ENCODE measurements around the gene PIGC. TPM values are rescaled to one million over a fixed set of nuclear protein-coding genes. Genes with fewer than 3 reads are reported as not detected.

The PIGC gene
- total RNA-seq, 2 experiments from 2014 or later: 16.6 to 17.4 TPM

DNA sequence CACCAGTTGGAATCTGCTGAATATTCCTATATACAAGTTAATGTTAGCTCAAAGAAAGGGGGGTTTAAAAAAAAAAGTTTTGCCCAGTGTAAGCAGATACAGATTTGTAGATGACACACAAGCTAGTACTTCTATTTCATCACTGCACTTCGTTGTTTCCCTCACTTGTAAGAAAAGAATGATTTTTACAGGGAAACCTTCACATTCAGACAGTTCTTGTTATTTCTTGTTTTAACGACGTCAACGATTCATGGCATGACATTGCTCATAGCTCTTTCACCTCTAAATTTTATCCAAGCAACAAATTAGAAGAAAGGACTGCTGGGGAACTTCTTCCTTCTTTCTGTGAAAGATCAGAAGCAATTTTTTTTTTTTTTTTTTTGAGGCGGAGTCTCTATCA is 49.1 kb downstream of the PIGC start:
- Mint-ChIP-seq H3K27me3 (no peaks in the 10 kb centered on the region), H3K36me3 (no peaks in the 10 kb centered on the region), H3K4me1 (ENCODE audit: low read depth) (peaks cover 74% of the 10 kb centered on the region), H3K4me3 (no peak overlapping the region), H3K27ac (peak overlapping the region; percentile 66), H3K9me3 (no peaks in the 10 kb centered on the region)
- POLR2A ChIA-PET: interaction anchor here (0.7 to 2.3 kb wide), 5 partner anchors 14 to 57 kb away, joined by 3 to 21 read pairs (median 4); no protein-coding TSS in a partner anchor
- CTCF ChIA-PET: interaction anchor here (0.6 to 1.3 kb wide), 6 partner anchors 35 to 350 kb away, joined by 3 to 5 read pairs (median 4); no protein-coding TSS in a partner anchor
- intact Hi-C loops (cut with micrococcal nuclease): loop anchor here (1.0 to 5.0 kb wide), 7 partner anchors 14 to 614 kb away; partner anchors contain the start of gene METTL13
- no peak for DNase-seq

DNA sequence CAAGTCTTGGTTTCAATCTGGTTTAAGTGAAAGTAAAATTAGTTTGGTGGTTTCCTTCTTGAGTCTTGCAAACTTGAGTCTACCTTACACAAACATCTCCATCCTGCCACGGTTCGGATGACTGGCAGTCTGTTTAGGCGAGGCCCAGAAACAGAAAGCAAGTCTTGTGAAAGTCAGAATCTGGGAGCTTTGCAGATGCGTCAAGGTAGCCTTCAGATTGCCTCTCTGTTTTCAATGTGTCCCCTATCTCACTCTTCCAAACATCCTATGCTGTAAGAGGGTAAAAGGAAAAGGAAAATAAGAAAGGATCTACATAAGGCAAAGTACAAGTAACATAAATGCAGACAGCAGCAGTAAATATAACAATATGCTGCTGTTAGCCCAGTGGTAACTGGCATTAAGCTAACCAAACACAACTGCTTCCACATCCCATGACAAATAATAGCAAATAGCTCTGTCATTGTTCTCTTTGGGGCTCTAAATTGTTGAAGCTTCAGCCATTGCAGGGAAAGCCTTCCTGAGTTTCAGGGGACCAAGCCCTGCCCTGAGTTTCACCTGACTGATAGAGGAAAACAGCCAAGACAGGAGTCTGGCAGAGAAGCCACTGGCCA is 49.6 kb downstream of the PIGC start:
- Mint-ChIP-seq H3K36me3 (no peaks in the 10 kb centered on the region), H3K9me3 (no peaks in the 10 kb centered on the region), H3K4me1 (ENCODE audit: low read depth) (peaks cover 69% of the 10 kb centered on the region), H3K27ac (peak overlapping the region; percentile 66), H3K4me3 (peak overlapping the region; percentile 49), H3K27me3 (no peaks in the 10 kb centered on the region)
- intact Hi-C loops (cut with micrococcal nuclease): loop anchor here (1.0 to 5.0 kb wide), 7 partner anchors 13 to 613 kb away; partner anchors contain the start of gene METTL13
- ChIA-PET POLR2A (interaction anchor here (0.7 to 2.3 kb wide), 5 partner anchors 13 to 56 kb away, joined by 3 to 21 read pairs (median 4); no protein-coding TSS in a partner anchor), CTCF (interaction anchor here (0.6 to 1.7 kb wide), 6 partner anchors 35 to 350 kb away, joined by 3 to 6 read pairs (median 4); partner anchors contain the start of gene PIGC)
- peak; percentile 84 for DNase-seq

DNA sequence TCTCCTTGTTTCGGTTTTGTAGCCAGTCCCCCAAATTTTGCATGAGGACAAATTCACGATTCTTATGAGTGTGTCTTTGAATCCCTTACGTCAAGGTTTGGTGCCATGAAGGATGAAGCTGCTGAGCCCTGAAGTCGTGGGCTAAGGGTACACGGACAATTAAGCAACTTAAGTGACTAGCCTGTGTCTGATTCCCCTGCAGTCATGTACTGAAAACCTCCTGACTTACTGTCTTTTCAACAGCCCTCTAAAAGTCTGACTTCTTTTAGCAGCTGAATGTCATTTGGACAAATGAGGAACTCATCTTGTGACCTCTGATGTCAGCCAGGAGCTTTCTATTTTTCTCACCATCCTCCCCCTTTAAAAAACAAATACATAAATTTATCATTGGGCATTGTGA is 50.5 kb downstream of the PIGC start:
- Mint-ChIP-seq H3K36me3 (no peaks in the 10 kb centered on the region), H3K27ac (no peak overlapping the region), H3K9me3 (no peaks in the 10 kb centered on the region), H3K4me1 (ENCODE audit: low read depth) (peaks cover 60% of the 10 kb centered on the region), H3K4me3 (no peak overlapping the region), H3K27me3 (no peaks in the 10 kb centered on the region)
- intact Hi-C loops (cut with micrococcal nuclease): loop anchor here (5.0 kb wide), 1 partner anchor 304 kb away; no protein-coding TSS in a partner anchor
- no peak for DNase-seq
- ChIA-PET POLR2A (interaction anchor here (2.3 kb wide), 1 partner anchor 35 kb away, joined by 21 read pairs; no protein-coding TSS in a partner anchor), CTCF (interaction anchor here (1.3 to 1.7 kb wide), 2 partner anchors 50 to 213 kb away, joined by 4 to 6 read pairs; partner anchors contain the start of gene PIGC)

DNA sequence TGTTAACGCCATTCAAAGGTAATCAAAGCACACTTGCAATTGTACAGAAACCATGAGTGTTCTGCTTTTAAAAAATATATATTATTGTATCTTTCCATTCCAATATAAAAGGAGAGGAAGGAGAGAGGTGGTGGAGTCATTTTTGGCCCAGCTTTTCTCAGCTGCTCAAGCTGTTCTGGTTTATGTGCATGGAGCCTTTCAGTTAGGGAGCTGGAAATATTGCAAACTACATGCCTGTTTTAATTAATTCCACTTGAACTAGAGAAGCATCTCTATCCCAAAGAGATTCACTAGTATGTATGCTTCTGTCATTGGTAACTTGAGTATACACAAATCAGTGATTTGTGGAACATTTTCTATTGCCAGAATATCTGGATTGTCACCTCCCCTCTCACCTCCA is 51.9 kb downstream of the PIGC start:
- ChIA-PET POLR2A (interaction anchor here (0.9 kb wide), 1 partner anchor 33 kb away, joined by 3 read pairs; no protein-coding TSS in a partner anchor), CTCF (interaction anchor here (0.6 kb wide), 2 partner anchors 14 to 28 kb away, joined by 3 read pairs; partner anchors contain the start of gene C1orf105)
- H3K4me1 Mint-ChIP-seq (ENCODE audit: low read depth): peaks cover 47% of the 10 kb centered on the region
- H3K4me3 Mint-ChIP-seq: no peak overlapping the region
- no peak for DNase-seq
- no peak overlapping the region for H3K27ac Mint-ChIP-seq
- no peaks in the 10 kb centered on the region for H3K27me3 Mint-ChIP-seq
- no peaks in the 10 kb centered on the region for H3K36me3 Mint-ChIP-seq
- intact Hi-C loops (cut with micrococcal nuclease): loop anchor here (5.0 kb wide), 1 partner anchor 305 kb away; no protein-coding TSS in a partner anchor
- no peaks in the 10 kb centered on the region for H3K9me3 Mint-ChIP-seq

Other genes starting within 250 kb of the PIGC start
- not detected for gene C1orf105, start 23.4 kb downstream of the PIGC start, total RNA-seq
- 10 to 100 TPM; 18.8 to 20.6 TPM for gene SUCO, start 89.1 kb upstream of the PIGC start, total RNA-seq
- gene FASLG, start 215.0 kb upstream of the PIGC start, total RNA-seq: 1 to 10 TPM; 8.2 to 8.6 TPM

All from activated CD4-positive, alpha-beta memory T cell treated with anti-CD3 and anti-CD28 coated beads for 36 hours (primary cell).